ENCODE data around the gene NKAPL.

NKAPL gene

DNA sequence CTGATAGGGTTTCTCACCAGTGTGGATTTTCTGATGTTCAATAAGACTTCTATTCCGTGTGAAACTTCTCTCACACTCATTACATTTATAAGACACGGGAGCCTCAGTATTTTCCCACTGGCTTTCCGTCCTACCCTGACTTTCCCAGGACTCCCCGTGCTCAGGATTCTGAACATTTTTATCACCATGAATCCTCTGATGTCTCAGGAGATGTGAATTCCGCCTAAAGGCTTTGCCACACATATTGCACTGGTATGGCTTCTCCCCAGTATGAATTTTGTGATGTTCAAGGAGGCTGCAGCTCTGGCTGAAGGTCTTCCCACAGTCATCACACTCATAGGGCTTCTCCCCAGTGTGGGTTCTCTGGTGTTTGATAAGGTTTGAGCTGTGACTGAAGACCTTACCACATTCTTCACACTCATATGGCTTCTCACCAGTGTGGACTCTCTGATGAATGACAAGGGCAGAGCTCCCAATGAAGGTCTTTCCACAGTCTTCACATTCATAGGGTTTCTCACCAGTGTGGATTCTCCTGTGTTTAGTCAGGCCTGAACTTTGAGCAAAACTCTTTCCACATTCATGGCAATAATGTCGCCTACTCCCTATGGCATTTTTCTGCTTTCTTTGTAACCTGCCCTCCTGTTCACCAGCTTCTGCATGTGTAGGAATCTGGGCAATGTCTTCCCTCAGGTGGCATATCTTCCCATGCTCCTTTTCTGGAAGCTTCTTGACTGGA, 13.7 kb upstream of the NKAPL start:
- in situ Hi-C loops (cut with MboI; ENCODE audit: low sequenced_read_pairs): no loop called here

DNA sequence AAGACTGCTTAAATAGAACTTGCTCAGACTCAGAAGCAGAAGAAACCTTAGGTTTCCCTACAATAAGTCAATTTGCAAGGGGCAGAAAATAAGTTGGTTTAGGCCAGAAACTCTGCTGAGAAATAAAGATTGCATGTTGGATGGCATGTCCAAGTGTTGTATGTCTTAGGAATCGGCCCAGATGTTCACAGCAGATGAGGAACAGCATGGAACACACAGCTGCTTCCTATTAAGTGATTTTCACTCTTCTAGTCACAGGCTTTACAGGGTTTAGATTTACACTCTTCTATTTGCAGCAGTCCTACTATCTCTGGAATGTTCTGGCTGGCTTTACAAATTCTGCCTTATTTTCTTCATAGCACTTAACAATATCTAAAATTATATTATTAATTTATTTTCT, 10.2 kb upstream of the NKAPL start:
- in situ Hi-C loops (cut with MboI; ENCODE audit: low sequenced_read_pairs): no loop called here

DNA sequence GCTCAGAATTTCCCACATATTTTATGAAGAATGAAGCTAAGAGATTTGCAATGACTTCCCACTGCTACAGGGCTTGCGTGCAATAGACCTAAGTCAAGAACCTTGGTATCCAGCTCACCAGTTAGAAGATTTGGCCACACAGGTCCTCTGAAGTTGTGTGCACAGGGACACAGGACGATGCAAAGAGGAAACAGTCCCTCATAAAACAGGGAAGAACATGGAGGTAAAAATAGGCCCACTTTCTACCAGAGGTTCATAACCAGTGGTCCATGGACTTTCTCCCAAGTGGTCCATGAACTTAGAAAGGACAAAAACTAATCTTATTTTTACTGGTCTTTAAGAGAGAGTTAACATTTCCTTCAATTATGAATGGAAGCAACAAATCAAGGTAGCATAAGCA, 8.3 kb upstream of the NKAPL start:
- in situ Hi-C loops (cut with MboI; ENCODE audit: low sequenced_read_pairs): no loop called here

DNA sequence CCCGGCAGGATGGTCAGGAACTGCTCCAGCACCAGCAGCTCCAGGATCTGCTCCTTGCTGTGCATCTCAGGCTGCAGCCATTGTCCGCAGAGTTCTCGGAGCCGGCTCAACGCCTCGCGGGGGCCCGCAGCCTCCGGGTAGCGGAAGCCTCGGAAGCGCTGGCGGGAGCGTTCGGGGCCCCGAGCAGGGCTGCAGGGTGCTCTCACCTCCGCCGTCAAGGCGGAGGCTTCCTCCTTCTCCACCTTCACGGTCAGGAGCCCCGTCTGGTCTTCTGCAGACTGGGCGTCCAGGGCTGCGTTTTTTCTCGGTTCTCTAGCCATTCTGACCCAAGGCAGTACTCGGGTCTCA, 7.5 kb upstream of the NKAPL start:
- in situ Hi-C loops (cut with MboI; ENCODE audit: low sequenced_read_pairs): no loop called here

DNA sequence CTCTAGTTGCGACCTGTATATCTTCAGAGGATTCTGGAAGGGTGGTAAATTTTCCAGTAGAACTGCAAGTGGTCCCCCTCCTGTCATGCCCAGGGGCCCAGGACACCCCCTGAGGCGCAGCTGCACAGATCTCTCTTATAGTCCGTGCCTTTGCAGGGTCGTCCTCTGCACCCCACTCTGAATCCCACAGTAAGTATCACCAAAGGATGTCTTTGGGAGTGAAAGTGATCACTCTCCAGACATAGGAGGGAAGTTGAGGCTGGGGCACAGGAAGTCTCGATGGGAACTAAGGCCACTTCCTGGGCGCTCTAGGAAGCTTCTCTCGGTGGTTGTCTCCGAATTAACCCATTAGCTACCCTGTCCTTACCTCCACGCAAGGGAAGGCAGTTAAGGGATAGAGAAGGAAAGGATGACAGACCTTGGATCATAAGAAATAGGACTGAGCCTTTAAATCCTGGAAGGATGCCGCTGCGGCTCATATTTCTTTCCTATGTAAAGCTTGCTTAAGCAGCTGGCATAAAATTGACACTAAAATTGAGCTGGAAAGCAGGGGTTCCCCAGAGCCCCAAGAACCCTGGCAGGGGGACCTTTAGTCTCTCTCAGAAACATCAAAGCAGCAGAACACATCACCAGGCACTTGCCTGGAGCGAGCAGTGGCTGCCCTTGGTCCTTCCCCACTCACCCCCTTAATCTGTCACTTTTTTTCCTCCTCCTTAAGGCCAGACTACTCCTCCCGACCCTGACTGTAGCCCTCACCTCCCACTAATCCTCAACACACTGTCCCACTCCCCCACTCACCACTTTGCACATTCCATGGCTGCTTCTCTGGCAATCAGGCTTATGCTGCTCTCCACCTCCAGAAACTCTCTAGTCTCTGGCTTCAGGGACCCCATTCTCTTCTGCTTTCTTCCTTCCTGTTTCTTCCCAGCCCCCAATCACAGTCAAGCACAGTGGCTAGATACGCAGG, 6.8 kb upstream of the NKAPL start, which contains the start of gene ZKSCAN4:
TSS of gene ZKSCAN4 (minus strand) at position 261 of the 967 bp plus-strand sequence. CDS start 289 bp downstream, outside the sequence.
- in situ Hi-C loops (cut with MboI; ENCODE audit: low sequenced_read_pairs): no loop called here

DNA sequence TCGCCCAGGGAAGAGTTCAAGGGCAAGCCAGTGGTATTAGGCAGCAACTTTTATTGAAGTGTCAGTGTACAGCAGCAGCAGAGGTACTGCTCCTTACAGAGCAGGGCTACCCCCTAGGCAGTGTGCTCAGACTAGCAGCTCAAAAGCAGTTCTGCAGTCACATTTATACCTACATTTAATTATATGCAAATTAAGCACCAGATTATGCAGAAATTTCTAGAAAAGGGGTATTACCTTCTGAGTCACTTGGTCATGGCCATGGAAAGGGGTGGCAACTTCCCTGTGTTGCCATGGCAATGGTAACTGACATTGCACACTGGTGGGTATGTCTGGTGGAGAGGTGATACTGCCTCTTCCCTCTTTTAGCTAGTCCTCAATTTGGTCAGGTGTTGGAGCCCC, 5.0 kb upstream of the NKAPL start:
- in situ Hi-C loops (cut with MboI; ENCODE audit: low sequenced_read_pairs): no loop called here

DNA sequence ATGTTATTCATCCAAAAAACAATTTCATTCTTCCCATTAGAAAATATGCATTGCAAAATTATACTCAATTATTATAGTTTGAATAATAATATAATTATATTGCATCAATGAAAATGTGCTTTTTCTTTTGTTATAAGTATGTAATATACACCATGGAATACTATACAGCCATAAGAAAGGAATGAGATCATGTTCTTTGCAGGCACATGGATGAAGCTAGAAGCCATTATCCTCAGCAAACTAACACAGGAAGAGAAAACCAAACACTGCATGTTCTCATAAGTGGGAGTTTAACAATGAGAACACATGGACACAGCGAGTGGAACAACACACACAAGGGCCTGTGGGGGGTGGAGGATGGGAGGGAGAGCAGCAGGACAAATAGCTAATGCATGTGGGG, 2.1 kb upstream of the NKAPL start:
- in situ Hi-C loops (cut with MboI; ENCODE audit: low sequenced_read_pairs): no loop called here

DNA sequence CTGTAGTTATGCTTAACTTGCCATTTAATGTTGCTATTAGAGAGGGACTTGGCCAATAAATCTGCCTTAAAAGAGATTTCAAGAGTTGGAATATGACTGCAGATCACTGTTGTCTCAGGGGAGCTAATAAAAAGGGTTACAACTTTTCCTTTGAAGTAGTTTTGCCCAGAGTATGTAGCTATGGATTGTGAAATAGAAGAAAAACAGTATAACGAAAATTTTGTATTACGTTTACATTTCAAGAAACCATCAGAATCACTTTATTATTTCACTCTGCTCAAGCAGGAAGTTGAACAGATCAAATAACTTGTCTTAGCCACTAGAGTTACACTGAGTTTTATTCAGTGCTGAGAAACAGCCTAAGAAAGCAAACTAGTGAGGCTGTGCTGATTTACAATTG, 4.8 kb downstream of the NKAPL start:
- in situ Hi-C loops (cut with MboI; ENCODE audit: low sequenced_read_pairs): no loop called here

DNA sequence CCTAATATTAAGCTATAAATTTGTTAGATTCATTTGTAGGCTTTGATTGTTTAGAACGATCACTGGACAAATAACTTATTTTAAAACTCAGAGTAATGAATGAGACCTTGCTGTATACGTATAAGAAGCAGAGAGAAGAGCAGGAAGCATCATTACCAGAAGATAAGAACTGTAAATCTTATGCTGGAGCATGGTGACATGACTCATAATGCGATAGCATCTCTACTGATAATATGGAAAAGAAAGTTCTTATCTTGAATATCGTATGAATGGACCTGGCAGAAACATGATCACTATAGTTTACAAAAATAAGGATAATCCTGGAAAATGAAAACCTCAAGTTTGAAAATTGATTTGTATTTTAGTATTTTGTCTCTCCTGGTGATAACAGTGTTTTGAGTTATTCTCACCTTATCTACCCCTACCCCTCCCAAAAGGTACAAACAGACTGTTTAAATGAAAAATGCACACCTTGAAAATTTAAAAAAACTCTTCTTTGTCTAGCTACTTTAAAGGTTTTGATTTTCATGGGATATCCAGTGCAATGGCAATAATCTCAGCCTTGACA, 5.8 kb downstream of the NKAPL start:
- in situ Hi-C loops (cut with MboI; ENCODE audit: low sequenced_read_pairs): no loop called here

DNA sequence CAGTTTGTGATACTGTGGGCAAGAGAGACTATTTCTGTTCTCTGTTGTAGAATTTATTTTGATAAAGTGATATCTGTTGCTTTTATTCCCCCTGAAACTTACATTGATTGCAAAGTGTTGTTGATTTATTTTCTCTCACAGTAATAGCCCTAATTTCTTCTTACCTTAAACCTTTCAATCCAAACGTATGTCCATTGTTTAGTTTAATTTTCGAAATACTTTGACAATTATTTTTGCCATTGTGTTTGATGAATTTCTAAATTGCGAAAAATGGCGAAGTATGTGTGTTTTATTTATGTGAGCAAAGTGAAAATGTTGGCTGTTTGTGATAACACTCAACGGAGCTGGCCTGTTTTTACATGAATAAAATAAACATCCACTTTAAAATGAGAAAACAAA, 7.5 kb downstream of the NKAPL start:
- in situ Hi-C loops (cut with MboI; ENCODE audit: low sequenced_read_pairs): no loop called here

DNA sequence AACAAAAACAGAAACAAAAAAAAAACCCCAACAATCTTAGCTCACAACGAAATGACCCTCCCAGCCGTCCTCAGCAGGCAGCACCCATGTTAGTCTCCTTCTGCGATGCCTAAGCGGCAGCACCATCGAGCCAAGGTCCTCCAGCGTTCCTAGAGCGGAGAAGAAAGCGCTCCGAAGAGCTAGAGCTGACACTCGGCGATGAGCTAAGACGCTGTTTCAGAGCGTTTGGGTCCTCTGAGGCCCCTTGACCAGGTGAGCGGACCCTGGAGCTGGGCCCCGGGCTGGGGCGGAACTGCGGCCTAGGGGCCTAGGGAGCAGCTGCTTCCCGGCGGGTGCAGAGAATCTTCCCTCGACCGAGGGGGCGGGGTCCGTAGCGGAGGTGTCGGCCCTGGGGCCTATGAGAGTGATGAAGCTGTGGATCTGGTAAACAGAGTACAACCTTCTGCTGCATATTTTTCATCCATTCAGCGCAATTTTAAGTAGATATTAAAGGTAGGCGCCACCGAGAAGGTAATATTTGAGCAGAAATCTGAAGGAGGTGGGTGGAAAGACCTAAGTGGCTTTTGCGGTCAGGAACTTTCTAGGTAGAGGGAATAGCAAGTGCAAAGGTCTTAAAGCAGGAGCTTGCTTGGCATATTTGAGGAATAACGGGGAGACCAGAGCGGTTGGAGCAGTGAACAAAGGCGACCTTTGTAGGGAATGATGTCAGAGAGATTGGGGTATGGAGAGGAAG, 8.0 kb downstream of the NKAPL start, which contains the start of gene ZSCAN26:
TSS of gene ZSCAN26 (plus strand) at position 182 of the 733 bp plus-strand sequence. CDS start 4,777 bp downstream, outside the sequence.
- in situ Hi-C loops (cut with MboI; ENCODE audit: low sequenced_read_pairs): no loop called here

DNA sequence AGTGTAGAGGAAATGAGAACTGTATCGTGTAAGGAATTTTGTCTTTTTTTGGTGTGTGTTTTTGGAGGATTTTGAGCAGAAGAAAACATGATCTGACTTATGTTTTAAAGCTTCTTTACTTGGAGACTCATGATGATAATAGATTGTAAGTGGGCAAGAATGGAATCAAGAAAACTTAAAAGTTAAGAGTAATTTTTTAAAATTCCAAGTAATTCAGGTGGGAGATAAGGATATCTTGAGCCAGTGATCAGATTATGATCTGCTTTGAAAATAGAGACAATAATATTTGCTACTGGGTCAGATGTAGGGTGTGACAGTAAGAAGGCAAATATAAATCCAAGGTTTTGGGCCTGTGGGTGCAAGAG, 8.6 kb downstream of the NKAPL start:
- in situ Hi-C loops (cut with MboI; ENCODE audit: low sequenced_read_pairs): no loop called here

DNA sequence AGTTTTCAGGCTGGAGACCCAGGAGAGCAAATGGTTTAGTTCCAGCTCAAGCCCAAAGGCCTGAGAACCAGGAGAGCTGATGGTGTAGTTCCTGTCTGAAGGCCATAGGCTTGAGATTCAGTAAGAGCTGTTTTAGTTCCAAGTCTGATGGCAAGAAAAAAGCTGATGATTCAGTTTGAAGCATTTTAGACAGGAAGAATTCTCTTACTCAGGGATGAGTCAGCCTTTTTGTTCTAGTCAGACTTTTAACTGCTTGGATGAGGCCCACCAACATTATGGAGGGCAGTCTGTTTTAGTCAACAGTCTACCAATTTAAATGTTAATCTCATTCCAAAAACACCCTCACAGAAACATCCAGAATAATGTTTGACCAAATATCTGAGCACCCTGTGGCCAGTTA, 10.4 kb downstream of the NKAPL start:
- in situ Hi-C loops (cut with MboI; ENCODE audit: low sequenced_read_pairs): no loop called here

DNA sequence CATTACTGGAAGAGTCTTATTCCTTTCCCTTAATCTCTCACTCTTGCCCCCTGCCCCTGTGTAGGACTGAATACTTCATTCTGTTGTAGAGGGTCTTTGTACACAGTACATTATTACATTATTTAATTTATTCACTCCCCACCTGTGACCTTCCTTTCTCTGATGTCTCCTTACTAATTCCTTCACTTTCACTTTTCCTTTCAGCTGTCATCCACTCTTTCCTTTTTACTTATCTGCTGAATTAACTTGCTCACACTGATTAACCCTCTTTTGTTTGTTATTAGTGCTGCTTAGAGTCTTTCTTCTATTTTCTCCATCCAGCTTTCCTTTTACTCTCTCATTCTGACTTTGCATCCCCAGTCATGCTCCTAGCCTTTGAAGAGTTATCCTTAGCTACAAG, 15.8 kb downstream of the NKAPL start:
- in situ Hi-C loops (cut with MboI; ENCODE audit: low sequenced_read_pairs): no loop called here

DNA sequence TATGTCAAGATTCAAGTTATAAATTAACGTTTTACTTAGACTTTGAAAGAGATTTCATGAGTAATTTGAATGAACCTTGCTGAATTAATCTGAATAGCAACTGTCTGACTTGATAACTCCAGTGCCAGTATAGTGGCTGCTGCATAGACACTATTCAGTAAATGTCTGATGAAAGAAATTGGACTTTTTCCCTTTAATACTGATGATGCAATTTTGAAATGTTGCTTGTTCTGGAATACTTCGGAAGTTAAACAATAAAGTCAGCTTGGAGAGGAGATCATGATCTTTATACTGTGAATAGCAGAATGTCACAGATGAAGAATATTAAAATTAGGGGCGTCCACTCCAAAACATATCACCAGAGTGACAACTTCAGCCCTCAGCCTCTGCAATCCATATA, 18.6 kb downstream of the NKAPL start:
- in situ Hi-C loops (cut with MboI; ENCODE audit: low sequenced_read_pairs): no loop called here

DNA sequence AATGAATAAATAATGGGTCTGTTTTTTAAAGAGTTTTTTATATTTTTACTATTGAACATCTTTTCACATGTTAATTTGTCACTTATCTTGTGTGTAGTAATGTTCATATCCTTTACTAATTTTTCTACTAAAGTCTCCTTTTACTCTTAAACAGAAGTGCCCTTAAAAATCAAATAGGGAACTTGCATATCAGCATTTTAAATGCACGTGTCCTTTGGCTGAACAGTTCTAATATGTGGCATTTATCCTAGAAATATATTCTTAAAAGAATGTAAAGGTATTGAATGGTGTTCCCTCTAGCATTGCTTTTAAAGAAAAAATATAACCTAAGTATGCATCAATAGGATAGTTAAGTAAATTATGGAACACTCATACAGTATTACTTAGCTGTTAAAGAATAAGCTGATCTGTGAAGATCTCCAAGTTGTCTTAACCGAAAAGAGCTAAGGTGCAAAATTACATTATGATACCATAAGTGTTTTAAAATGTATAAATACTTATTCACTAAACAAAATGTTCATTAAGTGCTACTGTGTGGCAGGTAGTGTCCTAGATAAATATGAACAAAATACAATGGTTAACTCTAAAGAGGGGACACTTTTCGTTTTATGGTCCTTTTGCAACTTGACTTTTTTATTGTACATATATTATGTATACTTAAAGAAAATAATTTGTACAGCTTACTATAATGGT, 21.6 kb downstream of the NKAPL start:
- in situ Hi-C loops (cut with MboI; ENCODE audit: low sequenced_read_pairs): no loop called here

DNA sequence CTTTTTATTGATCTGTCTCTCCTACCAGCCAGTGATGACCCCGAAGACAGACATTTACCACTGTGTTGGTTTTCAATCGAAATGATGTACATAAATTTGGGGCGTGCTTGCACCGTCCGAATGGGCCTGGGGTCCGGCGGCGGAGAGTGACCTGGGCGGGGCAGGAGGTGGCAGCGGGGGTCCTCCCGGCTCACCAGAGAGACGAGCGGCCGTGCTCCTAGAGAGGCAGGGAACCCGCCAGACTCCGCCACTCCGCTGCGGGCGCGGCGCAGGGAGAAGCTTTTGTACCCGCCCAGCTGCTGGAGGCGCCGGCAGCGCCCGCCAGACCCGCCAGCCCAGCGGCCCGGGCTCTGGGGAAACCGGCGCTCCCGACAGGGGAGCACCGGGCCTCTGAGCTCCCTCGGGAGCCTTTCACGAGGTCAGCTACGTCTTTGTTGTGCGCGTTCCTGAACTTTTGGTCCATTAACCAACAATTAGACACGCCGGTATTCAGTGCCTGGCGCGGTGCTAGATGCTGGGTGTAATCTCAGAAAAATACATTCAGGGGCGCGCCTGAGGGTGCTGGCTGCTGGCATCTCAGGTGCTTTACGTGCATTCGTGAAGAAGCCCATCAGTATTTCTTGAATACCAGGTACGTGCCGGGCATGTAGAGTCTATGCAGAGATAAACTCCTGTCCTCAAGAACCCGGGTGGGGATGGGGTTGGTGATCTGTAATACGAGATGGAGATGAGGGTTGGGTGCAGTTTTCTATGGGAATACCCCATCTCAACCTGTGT, 22.4 kb downstream of the NKAPL start, which contains the start of gene PGBD1:
TSS of gene PGBD1 (plus strand) at position 285 of the 777 bp plus-strand sequence. CDS start 2,242 bp downstream, outside the sequence.
- in situ Hi-C loops (cut with MboI; ENCODE audit: low sequenced_read_pairs): no loop called here

DNA sequence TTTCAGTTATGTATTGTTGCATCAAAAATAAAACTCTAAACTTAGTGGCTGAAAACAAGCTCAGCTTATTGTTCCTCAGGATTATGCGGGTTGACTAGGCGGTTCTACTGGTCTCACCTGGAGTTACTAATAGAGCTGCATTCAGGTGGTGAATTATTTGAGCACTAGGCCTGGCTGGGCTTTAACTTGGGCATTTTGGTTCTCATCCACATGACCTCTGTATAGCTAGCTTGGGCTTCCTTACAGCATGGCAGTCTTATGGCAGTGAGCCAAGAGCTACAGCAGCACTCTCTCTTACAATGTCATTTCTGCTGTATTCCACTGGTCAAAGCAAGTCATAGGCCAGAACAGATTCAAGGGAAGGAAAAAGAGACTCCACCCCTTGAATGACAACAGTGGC, 23.8 kb downstream of the NKAPL start:
- in situ Hi-C loops (cut with MboI; ENCODE audit: low sequenced_read_pairs): no loop called here

DNA sequence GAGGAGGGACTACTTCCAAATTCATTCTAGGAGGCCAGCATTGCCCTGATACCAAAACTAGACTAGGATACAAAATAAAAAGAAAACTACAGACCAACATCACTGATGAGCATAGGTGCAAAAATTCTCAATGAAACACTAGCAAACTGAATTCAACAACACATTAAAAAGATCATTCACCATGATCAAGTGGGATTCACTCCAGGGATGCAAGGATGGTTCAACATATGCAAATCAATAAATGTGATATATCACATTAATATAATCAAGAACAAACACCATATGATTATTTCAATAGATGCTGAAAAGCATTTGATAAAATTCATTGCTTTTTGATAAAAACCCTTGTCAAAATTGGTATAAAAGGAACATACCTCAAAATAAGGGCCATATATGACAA, 32.5 kb downstream of the NKAPL start:
- in situ Hi-C loops (cut with MboI; ENCODE audit: low sequenced_read_pairs): no loop called here

DNA sequence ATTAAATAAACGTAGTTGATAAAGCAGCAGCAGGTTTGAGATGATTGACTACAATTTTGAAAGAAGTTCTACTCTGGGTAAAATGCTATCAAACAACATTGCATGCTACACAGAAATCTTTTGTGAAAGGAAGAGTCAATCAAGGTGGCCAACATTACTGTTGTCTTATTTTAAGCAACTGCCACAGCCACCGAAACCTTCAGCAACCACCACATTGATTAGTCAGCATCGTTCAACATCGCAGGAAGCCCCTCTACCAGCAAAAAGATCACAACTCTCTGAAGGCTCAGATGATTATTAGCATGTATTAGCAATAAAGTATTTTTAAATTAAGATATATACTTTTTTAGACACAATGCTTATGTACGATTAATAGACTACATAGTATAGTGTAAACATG, 36.2 kb downstream of the NKAPL start:
- in situ Hi-C loops (cut with MboI; ENCODE audit: low sequenced_read_pairs): no loop called here
